Daoy (cell line): ENCODE data around the gene TMEM121B. TPM values are rescaled to one million over a fixed set of nuclear protein-coding genes. Genes with fewer than 3 reads are reported as not detected.
A peak's percentile ranks its signal among the peaks of the same experiment; 100 is the strongest.

Experiments
- DNase-seq: peaks from one replicate; pipeline ENCODE4 v3.0.0-alpha.2; 2015; ENCODE audit warnings: low read depth
- total RNA-seq: library from RNA; depleted of rRNA; stranded (reverse); fragments of >200 nt; shearing (Covaris generic); gene quantifications from 2 replicates; pipeline ENCODE4 v1.2.3, GENCODE V29; 2014; rRNA removed

The TMEM121B gene
- total RNA-seq, 1 experiment from 2014 or later: 0.11 TPM

- DNase-seq: no peak
Measured at GRCh38 chr22:17091851-17092250, 29.3 kb downstream of the TMEM121B start.

GRCh38 chr22:17090550-17090949 is 30.6 kb downstream of the TMEM121B start:
- no peak for DNase-seq

- peak; percentile 81 for DNase-seq
Measured at GRCh38 chr22:17087498-17088131, 33.5 kb downstream of the TMEM121B start.

- DNase-seq: no peak
Measured at GRCh38 chr22:17086788-17087497, 34.2 kb downstream of the TMEM121B start.

- DNase-seq: no peak
Measured at GRCh38 chr22:17086296-17086695, 34.9 kb downstream of the TMEM121B start.

GRCh38 chr22:17085277-17086181 is 35.6 kb downstream of the TMEM121B start:
- DNase-seq: no peak

GRCh38 chr22:17084554-17085276 is 36.4 kb downstream of the TMEM121B start, which contains the start of gene IL17RA:
Gene IL17RA, plus strand, starts transcription at chr22:17085000. Its CDS starts 92 bp downstream, at chr22:17085092.
- DNase-seq: peak; percentile 92

GRCh38 chr22:17083811-17084441 is 37.2 kb downstream of the TMEM121B start:
- no peak for DNase-seq

- no peak for DNase-seq
Measured at GRCh38 chr22:17083255-17083654, 37.9 kb downstream of the TMEM121B start.

- DNase-seq: no peak
Measured at GRCh38 chr22:17079572-17079971, 41.6 kb downstream of the TMEM121B start.

- peak; percentile 66 for DNase-seq
Measured at GRCh38 chr22:17077255-17077654, 43.9 kb downstream of the TMEM121B start.

GRCh38 chr22:17074648-17075002 is 46.5 kb downstream of the TMEM121B start:
- no peak for DNase-seq

- DNase-seq: no peak
Measured at GRCh38 chr22:17072877-17073276, 48.3 kb downstream of the TMEM121B start.

Other genes starting within 250 kb of the TMEM121B start
- gene GAB4, start 113.1 kb downstream of the TMEM121B start, total RNA-seq: 0.09 TPM in 1 of 2 replicates, not detected in the other
- gene IL17RA, start 36.4 kb downstream of the TMEM121B start, total RNA-seq: 1.8 and 3.3 TPM in 2 replicates
- 51.1 and 60.6 TPM in 2 replicates for gene HDHD5, start 37.9 kb upstream of the TMEM121B start, total RNA-seq
- 0.30 TPM in 1 of 2 replicates, not detected in the other for gene ADA2, start 98.1 kb upstream of the TMEM121B start, total RNA-seq
- gene CECR2, start 248.1 kb upstream of the TMEM121B start, total RNA-seq: 2.3 and 2.6 TPM in 2 replicates